Trophoblast cell (in vitro differentiated cells and primary cell): ENCODE results near the gene SLC18A3.

Experiments used
- DNase-seq, 2 donors: peaks; one replicate each; pipeline ENCODE4 v3.0.0-alpha.2; 2016
- H2AFZ ChIP-seq: 2 replicates; pipeline ENCODE4 v1.6.1; 2013; ENCODE audit warnings: low read length, moderate library complexity, mild to moderate bottlenecking; ENCODE audit not compliant: insufficient read depth, poor library complexity
- H2AK5ac ChIP-seq: 2 replicates; pipeline ENCODE4 v1.6.1; 2013; ENCODE audit warnings: mild to moderate bottlenecking, low read length
- H2BK120ac ChIP-seq: 2 replicates; pipeline ENCODE4 v1.6.1; 2013; ENCODE audit warnings: low read length, mild to moderate bottlenecking, moderate library complexity; ENCODE audit not compliant: insufficient read depth, poor library complexity
- H2BK12ac ChIP-seq: 2 replicates; pipeline ENCODE4 v1.6.1; 2013; ENCODE audit warnings: mild to moderate bottlenecking, low read length, moderate library complexity
- H2BK5ac ChIP-seq: 2 replicates; pipeline ENCODE4 v1.6.1; 2013; ENCODE audit warnings: low read length, low read depth, moderate library complexity, mild to moderate bottlenecking; ENCODE audit not compliant: poor library complexity
- H3K14ac ChIP-seq: 2 replicates; pipeline ENCODE4 v1.6.1; 2013; ENCODE audit warnings: mild to moderate bottlenecking, low read length
- H3K18ac ChIP-seq: 2 replicates; pipeline ENCODE4 v1.6.1; 2013; ENCODE audit warnings: mild to moderate bottlenecking, low read length
- H3K23ac ChIP-seq: 2 replicates; pipeline ENCODE4 v1.6.1; 2013; ENCODE audit warnings: low read length
- H3K27ac ChIP-seq: 2 replicates; pipeline ENCODE4 v1.5.1; 2013; ENCODE audit warnings: low read depth, mild to moderate bottlenecking, inconsistent platforms, low read length, moderate library complexity
- H3K27me3 ChIP-seq: 2 replicates; pipeline ENCODE4 v1.6.1; 2013; ENCODE audit warnings: inconsistent platforms, mild to moderate bottlenecking, low read length, moderate library complexity; ENCODE audit not compliant: insufficient read depth
- H3K36me3 ChIP-seq, 2 experiments: 1 replicate in 1 of 2; 2 replicates in 1 of 2; pipeline ENCODE4 v1.6.1; 2013; ENCODE audit warnings: low read length in 2 of 2, mild to moderate bottlenecking in 2 of 2, moderate library complexity in 1 of 2; ENCODE audit not compliant: insufficient read depth in 2 of 2, control insufficient read depth in 1 of 2
- H3K4ac ChIP-seq: 2 replicates; pipeline ENCODE4 v1.6.1; 2013; ENCODE audit warnings: low read depth, mild to moderate bottlenecking, low read length, moderate library complexity
- H3K4me1 ChIP-seq, 2 experiments: 1 replicate in 1 of 2; 2 replicates in 1 of 2; pipeline ENCODE4 v1.6.1; 2013; ENCODE audit warnings: low read length in 2 of 2, mild to moderate bottlenecking in 2 of 2, moderate library complexity in 1 of 2; ENCODE audit not compliant: insufficient read depth in 2 of 2, control insufficient read depth in 1 of 2
- H3K4me2 ChIP-seq: 2 replicates; pipeline ENCODE4 v1.6.1; 2013; ENCODE audit warnings: inconsistent platforms, mild to moderate bottlenecking, low read length, moderate library complexity
- H3K4me3 ChIP-seq: 2 replicates; pipeline ENCODE4 v1.5.1; 2013; ENCODE audit warnings: mild to moderate bottlenecking, low read depth, low read length, inconsistent platforms
- H3K79me1 ChIP-seq: one replicate; pipeline ENCODE4 v1.6.1; 2013; ENCODE audit warnings: low read length
- H3K79me2 ChIP-seq: 2 replicates; pipeline ENCODE4 v1.6.1; 2013; ENCODE audit warnings: low read length, mild to moderate bottlenecking; ENCODE audit not compliant: control insufficient read depth, insufficient read depth, poor library complexity
- H3K9ac ChIP-seq: 2 replicates; pipeline ENCODE4 v1.6.1; 2013; ENCODE audit warnings: mild to moderate bottlenecking, low read length
- H3K9me3 ChIP-seq: 2 replicates; pipeline ENCODE4 v1.6.1; 2013; ENCODE audit warnings: low read depth, mild to moderate bottlenecking, control low read depth, inconsistent platforms, low read length; ENCODE audit not compliant: insufficient read depth
- H4K12ac ChIP-seq: 2 replicates; pipeline ENCODE4 v1.6.1; 2013; ENCODE audit warnings: low read depth, mild to moderate bottlenecking, low read length, moderate library complexity
- H4K8ac ChIP-seq: 2 replicates; pipeline ENCODE4 v1.6.1; 2013; ENCODE audit warnings: low read depth, mild to moderate bottlenecking, low read length, moderate library complexity
- H4K91ac ChIP-seq: one replicate; pipeline ENCODE4 v1.6.1; 2013; ENCODE audit warnings: low read depth, mild to moderate bottlenecking, low read length, moderate library complexity
- WGBS: extraction: QIAGEN DNeasy Blood & Tissue Kit; methylation state at CpG from one replicate; pipeline ENCODE4 v1.1.7; 2013; ENCODE audit warnings: missing lambda C conversion rate; ENCODE audit not compliant: insufficient read length, insufficient coverage; ENCODE audit errors: extremely low coverage; 5-methylcytosine and 5-hydroxymethylcytosine counted together

The SLC18A3 gene

DNA sequence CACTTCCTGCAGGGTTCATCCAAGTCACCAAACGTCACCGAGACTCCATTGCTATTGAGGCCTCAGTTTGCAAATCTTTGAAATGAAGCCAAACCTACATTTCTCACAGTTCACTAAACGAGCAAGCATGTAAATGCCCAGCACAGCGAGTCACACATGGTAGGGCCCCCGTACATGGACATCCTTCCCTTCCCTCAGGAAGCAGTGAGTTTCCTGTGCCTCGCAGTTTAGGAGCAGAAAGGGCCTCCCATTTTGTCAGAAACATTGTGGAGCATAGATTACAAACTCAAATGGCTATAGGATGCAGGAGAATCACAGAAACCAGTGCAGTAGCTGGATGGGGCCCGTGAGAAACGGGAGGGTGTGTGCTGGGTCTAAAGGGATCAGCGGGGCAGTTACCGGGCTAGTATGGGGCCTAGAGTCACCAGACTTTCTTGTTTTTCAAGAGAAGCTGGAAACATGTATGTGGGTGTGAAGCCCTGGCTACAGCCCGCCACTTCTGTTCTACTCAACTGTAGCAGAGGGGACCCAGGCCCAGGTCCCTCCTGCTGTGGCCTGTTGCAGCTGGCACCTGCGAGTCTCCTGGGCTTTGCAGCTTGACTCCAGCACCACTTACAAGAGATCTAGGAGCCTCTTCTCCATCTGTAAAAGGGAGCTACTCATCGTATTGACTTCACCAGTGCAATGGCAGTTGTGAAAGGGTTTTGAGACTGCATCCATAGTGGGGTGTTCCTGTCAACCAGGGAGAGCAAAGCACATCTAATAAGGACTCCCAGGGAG is 14.2 kb upstream of the SLC18A3 start:
- Histone ChIP-seq H3K79me1 (peaks cover 29% of the 10 kb centered on the region), H3K9me3 (peaks cover 2% of the 10 kb centered on the region), H3K14ac (no peak overlapping the region), H4K91ac (peak overlapping the region; percentile 42), H3K18ac (no peak overlapping the region), H2BK12ac (peak overlapping the region; percentile 6), H3K4me1 (peaks cover 34 to 36% of the 10 kb centered on the region in 2 experiments), H2AK5ac (no peak overlapping the region), H3K27me3 (no peaks in the 10 kb centered on the region), H3K4ac (no peak overlapping the region), H4K8ac (no peak overlapping the region), H2BK5ac (no peak overlapping the region), H3K23ac (no peak overlapping the region), H3K9ac (no peak overlapping the region), H3K36me3 (no peaks in the 10 kb centered on the region), H3K27ac (no peak overlapping the region), H2BK120ac (no peak overlapping the region), H3K4me2 (no peak overlapping the region), H2AFZ (no peak overlapping the region), H4K12ac (no peak overlapping the region), H3K79me2 (peaks cover 4% of the 10 kb centered on the region), H3K4me3 (no peak overlapping the region)
- DNase-seq: no peak
- no CpG with 5 or more reads among the region's 13 CpGs for WGBS

DNA sequence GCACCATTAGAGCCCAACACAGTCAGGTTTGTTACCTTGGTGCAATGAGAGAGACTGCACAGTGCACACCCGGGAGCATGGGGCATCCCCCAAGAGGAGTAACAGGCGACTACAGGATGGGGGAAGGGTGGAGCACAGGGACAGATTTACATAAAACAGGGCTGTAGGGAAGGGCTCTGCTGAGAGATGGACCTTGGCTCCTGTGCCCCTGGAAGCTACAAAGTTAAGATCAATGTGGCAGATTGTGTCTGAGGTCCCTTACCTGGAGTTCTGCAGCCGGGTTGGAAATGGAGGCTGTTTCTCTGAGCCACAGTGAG is 13.7 kb upstream of the SLC18A3 start:
- Histone ChIP-seq H3K14ac (no peak overlapping the region), H4K8ac (no peak overlapping the region), H3K79me1 (peaks cover 31% of the 10 kb centered on the region), H3K4me2 (no peak overlapping the region), H4K91ac (peak overlapping the region; percentile 46), H3K4me1 (peaks cover 36 to 38% of the 10 kb centered on the region in 2 experiments), H2AK5ac (no peak overlapping the region), H3K27ac (no peak overlapping the region), H3K36me3 (no peaks in the 10 kb centered on the region), H3K9ac (no peak overlapping the region), H2BK5ac (no peak overlapping the region), H3K9me3 (peaks cover 2% of the 10 kb centered on the region), H2AFZ (no peak overlapping the region), H3K23ac (no peak overlapping the region), H3K4me3 (no peak overlapping the region), H3K18ac (no peak overlapping the region), H3K79me2 (peaks cover 4% of the 10 kb centered on the region), H3K27me3 (no peaks in the 10 kb centered on the region), H4K12ac (no peak overlapping the region), H3K4ac (no peak overlapping the region), H2BK12ac (peak overlapping the region; percentile 34), H2BK120ac (no peak overlapping the region)
- DNase-seq: no peak
- WGBS: no CpG with 5 or more reads among the region's 3 CpGs

- H4K12ac ChIP-seq: no peak overlapping the region
Observed at GRCh38 chr10:49596836-49597235, 13.3 kb upstream of the SLC18A3 start.

DNA sequence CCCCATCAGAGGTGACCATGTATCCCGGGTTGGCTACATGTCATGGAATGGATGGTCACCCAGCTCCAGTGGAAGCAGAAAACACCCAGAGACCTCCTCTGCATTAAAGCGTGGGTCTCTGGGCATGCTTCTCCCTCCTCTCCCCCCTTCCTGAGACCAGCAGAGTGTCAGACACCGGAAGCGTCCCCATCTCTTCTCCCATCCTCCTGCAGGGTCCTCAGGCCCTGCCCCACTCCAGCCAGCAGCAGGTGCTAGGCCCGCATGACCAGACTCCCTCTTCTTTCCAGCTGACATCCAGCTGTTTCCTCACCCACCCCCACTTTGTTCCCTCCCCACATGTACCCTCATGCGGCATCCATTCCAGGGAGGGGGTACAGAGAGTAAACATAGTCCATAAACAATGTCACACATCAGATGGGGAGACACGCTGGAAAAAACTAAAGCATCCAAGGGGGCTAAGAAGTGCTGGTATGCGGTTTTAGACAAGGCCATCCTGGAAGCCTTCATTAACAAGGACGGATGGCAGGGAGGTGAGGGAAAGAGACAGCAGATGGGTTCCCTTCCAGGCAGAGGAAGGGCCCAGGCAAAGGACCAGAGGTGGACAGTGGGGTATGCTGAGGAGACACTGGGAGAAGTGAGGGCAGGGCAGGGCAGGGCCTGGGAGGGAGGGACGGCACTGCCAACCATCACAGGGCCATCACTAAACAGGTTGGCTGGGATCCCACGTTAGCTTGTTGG is 12.5 kb upstream of the SLC18A3 start:
- Histone ChIP-seq H3K27ac (no peak overlapping the region), H2BK12ac (peak overlapping the region; percentile 77), H2AFZ (no peak overlapping the region), H4K91ac (peak overlapping the region; percentile 21), H2BK120ac (peak overlapping the region; percentile 54), H2AK5ac (peak overlapping the region; percentile 9), H3K9me3 (peaks cover 2% of the 10 kb centered on the region), H2BK5ac (peak overlapping the region; percentile 12), H4K12ac (no peak overlapping the region), H3K79me2 (peaks cover 4% of the 10 kb centered on the region), H3K36me3 (no peaks in the 10 kb centered on the region), H3K23ac (no peak overlapping the region), H3K4me3 (no peak overlapping the region), H3K18ac (no peak overlapping the region), H3K27me3 (no peaks in the 10 kb centered on the region), H4K8ac (no peak overlapping the region), H3K9ac (no peak overlapping the region), H3K4ac (no peak overlapping the region), H3K79me1 (peaks cover 33% of the 10 kb centered on the region), H3K14ac (peak overlapping the region; percentile 25), H3K4me1 (peaks cover 47 to 49% of the 10 kb centered on the region in 2 experiments), H3K4me2 (no peak overlapping the region)
- no CpG with 5 or more reads among the region's 11 CpGs for WGBS
- DNase-seq: no peak

More at GRCh38 chr10:49596836-49597235, 13.3 kb upstream of the SLC18A3 start:
- no peak overlapping the region for H3K4me3 ChIP-seq
- peaks cover 2% of the 10 kb centered on the region for H3K9me3 ChIP-seq
- peaks cover 4% of the 10 kb centered on the region for H3K79me2 ChIP-seq
- no peak overlapping the region for H2AFZ ChIP-seq
- H3K4me1 ChIP-seq: peaks cover 40 to 42% of the 10 kb centered on the region in 2 experiments
- peak overlapping the region; percentile 46 for H4K91ac ChIP-seq
- no peak overlapping the region for H3K27ac ChIP-seq
- H3K27me3 ChIP-seq: no peaks in the 10 kb centered on the region
- no CpG with 5 or more reads among the region's 3 CpGs for WGBS
- peaks cover 33% of the 10 kb centered on the region for H3K79me1 ChIP-seq
- H2AK5ac ChIP-seq: no peak overlapping the region
- H2BK120ac ChIP-seq: peak overlapping the region; percentile 27
- H4K8ac ChIP-seq: no peak overlapping the region
- H3K18ac ChIP-seq: no peak overlapping the region
- H3K23ac ChIP-seq: no peak overlapping the region
- no peaks in the 10 kb centered on the region for H3K36me3 ChIP-seq
- H3K4ac ChIP-seq: no peak overlapping the region
- H3K14ac ChIP-seq: peak overlapping the region; percentile 19
- no peak overlapping the region for H2BK5ac ChIP-seq
- peak overlapping the region; percentile 34 for H2BK12ac ChIP-seq
- H3K4me2 ChIP-seq: no peak overlapping the region
- no peak for DNase-seq
- no peak overlapping the region for H3K9ac ChIP-seq
